Measurements from ENCODE around the gene NT5DC4.

The NT5DC4 gene

DNA sequence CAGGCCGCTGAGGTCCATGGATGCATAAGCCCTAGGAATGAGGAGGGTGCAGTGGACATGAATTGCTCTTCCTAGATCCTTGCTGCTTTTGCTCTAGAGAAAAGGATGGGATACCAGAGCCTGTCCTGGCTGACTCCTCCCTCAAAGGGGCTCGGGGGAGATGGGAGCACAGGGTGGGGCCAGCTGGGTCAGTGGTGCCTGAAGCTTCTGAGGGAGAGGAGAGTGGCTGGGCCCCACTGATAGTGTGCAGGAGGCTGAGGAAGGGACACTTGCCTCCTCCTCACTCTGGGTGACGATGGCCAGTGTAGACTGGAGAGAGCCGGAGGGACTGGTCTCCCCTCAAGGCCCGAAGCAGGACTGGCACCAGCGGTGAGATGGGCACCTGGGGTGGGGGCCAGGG, at the start of gene NT5DC4:
TSS of gene NT5DC4 (plus strand) at position 236 of the 400 bp plus-strand sequence. CDS start at position 296, 60 bp downstream.
- DNase-seq (ENCODE audit: low spot score) = no peak

DNA sequence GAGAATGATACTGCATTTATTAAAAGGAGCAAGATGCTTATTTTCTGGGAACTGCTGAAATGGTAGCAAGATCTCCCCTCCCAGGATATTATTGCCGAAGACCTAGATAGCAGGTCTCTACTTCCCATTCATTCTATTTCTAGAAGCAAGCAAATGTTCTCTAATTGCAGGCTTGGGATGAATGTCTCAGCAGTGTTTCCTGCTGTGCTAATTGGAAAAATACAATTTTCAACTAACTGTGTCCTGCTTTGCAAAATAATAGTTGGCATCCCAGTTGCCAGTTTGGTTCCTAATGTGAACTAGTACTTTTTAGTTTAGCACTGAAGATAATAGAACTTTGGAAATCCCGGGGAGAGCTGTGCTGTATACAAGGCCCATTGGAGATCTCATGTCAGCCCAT, 49.0 kb upstream of the NT5DC4 start:
- DNase-seq (ENCODE audit: low spot score) = no peak

- DNase-seq (ENCODE audit: low spot score) = no peak
Measured at GRCh38 chr2:112673008-112673407, 47.8 kb upstream of the NT5DC4 start.

DNA sequence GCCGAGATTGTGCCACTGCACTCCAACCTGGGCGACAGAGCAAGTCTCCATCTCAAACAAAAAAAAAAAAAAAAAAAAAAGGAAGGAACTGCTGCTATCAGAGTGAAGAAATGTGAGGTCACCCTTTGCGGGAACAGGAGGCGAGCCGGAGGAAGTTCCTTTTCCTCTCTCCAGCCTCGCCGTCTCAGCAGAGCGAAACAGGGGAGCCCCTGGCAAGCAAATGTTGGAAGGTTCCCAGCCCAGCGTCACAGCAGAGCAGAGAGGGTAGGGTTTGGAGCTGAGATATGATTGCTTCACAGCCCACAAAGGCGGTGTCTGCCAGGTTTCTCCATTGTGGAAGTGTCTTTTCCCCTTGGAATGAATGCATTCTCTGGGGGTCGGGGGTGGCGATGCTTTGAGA, 46.6 kb upstream of the NT5DC4 start:
- no peak for DNase-seq (ENCODE audit: low spot score)

GRCh38 chr2:112679484-112679883, 41.3 kb upstream of the NT5DC4 start:
- no peak for DNase-seq (ENCODE audit: low spot score)

DNA sequence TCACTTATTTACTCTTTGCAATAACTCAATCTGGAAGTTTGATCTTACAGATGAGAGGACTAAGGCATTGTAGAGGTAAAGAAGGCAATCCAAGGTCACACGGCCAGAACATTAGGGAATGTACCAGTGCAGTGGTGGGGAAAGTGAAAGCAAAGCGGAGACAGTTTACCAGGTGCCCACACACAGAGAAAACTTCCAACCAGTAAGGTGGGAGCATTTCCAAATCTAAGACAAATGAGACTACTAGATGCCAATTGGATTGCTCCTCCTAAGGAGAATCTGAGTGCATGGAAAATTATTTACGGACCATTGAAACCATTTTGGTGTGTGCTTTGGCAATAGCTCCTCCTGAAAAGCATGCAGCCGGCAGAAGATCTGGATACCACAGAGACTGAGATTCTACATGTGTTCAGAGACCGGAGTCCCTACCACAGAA, 40.1 kb upstream of the NT5DC4 start:
- DNase-seq (ENCODE audit: low spot score) = no peak

DNA sequence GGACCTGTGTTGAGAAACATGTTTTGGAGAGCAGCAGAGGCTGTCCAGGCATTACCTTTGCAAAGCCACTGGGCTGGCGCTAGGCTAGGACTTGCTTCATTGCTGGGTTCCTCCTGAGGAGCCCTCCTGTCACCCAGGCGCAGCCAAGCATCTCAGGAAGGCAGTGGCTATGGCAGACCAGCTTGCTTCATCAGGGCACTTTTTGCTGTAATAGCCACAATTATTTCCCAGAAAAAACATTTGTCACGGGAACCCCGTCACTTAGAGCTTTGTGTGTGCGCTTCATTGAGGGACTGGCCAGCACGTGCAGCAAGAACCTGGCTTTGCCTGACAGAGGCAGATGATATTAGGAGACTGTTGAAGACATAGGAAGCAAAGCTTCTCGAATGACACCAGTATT, 38.7 kb upstream of the NT5DC4 start:
- DNase-seq (ENCODE audit: low spot score) = no peak

DNA sequence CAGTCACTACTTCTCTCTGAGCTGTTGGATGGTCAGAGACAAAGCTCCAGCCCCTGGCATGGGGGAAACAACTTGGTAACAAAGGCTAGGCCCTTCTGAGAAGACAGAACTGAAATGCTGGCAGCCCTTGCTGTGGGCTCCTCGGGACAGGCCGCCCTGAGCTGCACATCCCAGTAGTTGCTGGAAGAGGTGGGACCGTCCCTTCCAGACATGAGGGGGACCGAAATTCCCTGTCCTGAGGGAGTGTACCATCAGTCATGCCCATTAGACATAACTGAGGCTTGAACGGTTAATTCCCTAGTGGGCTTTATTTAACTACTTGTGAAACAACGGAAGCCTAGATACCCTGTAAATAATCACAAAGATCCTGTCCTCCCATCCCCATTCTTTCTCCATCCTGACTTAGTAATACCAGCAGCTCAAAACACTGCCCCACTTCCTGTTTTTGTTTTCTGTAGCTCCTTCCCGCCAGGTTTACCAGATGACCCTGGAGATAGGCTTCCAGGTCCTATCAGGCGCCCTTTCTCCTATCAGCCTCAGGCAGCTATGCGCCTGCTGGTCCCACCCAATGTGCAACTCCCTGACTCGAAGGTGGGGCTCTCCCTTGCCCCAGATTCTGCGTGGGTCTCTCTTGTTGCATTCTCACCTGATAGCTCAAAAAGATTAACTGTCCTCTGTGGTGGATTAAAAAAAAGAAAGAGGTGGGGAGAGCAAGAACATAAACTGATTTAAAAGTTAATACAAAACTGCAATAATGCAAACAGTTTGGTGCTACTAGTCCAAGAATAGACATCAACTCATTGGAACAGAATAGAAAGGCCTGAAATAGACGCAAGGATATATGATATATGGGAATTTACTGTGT, 37.0 kb upstream of the NT5DC4 start:
- no peak for DNase-seq (ENCODE audit: low spot score)

GRCh38 chr2:112684415-112684775, 36.4 kb upstream of the NT5DC4 start:
- DNase-seq (ENCODE audit: low spot score) = no peak

GRCh38 chr2:112685271-112685884, 35.4 kb upstream of the NT5DC4 start:
- no peak for DNase-seq (ENCODE audit: low spot score)

- DNase-seq (ENCODE audit: low spot score) = no peak
Measured at GRCh38 chr2:112686348-112687217, 34.2 kb upstream of the NT5DC4 start.

DNA sequence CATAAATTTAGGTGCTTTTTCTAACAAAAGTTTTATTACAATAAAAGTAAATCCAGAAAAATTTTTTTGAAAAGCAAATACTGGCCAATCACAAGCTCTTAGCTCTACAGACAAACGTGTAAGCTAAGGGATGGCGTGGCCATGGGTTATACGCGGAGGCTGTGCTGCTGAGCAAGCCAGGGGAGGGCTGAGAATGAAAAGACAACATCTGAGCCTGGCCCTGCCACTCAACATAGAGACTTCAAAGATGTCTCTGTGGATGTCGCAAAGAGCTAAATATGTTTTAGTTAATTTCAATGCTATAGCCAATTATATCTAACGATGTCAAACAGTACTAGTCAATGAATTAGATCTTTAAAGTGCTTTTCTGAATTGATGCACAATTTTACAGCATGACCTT, 33.3 kb upstream of the NT5DC4 start:
- DNase-seq (ENCODE audit: low spot score) = no peak

GRCh38 chr2:112688086-112688880, 32.5 kb upstream of the NT5DC4 start:
- no peak for DNase-seq (ENCODE audit: low spot score)

DNA sequence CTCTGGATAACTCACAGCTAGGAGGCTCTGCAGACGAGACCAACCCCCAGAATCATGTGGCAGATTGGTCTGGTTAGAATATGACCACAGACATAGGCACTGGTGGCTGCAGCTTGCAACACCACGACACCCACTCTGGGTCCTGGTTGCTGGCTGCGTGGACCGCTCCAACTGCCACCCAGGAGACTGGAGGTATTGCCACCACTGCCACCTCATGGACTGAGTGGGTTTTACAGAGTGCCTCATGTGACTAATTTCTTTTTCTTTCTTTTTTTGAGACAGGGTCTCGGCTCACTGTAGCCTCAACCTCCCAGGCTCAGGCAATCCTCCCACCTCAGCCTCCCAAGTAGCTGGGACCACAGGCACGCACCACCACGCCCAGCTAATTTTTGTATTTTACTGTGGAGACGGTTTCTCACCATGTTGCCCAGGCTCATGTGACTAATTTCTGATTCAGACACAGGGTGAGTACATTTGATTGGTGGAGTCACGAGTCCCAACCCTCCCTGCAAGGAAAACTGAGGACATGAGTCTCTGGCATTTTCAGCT, 29.9 kb upstream of the NT5DC4 start:
- peak; percentile 69 for DNase-seq (ENCODE audit: low spot score)

GRCh38 chr2:112691881-112692281, 28.9 kb upstream of the NT5DC4 start:
- no peak for DNase-seq (ENCODE audit: low spot score)

GRCh38 chr2:112692495-112692911, 28.3 kb upstream of the NT5DC4 start:
- DNase-seq (ENCODE audit: low spot score) = peak; percentile 73

GRCh38 chr2:112692918-112693317, 27.9 kb upstream of the NT5DC4 start:
- DNase-seq (ENCODE audit: low spot score) = no peak

DNA sequence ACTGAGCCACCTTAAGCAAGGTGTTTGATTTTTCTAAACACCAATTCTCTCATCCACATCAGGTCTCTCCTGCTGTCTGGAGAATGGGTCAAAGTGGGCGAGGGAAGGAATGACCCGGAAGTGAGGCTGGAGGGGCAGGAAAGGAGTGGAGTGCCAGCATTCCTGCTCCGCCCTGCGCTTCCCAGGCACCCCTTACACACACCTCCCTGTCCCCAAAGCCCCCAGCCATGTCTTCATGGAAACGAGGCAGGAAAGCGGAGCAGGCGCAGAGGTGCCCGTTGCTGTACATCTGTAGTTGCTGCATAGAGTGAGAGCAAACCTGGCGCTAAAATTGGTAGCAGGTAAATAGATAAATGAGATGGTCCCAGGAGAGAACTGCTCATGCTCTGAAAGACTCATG, 27.2 kb upstream of the NT5DC4 start:
- DNase-seq (ENCODE audit: low spot score) = no peak

- no peak for DNase-seq (ENCODE audit: low spot score)
Measured at GRCh38 chr2:112694182-112694581, 26.6 kb upstream of the NT5DC4 start.

- DNase-seq (ENCODE audit: low spot score) = no peak
Measured at GRCh38 chr2:112698834-112699515, 21.8 kb upstream of the NT5DC4 start.
